Transverse colon (tissue), 4 donors: ENCODE measurements around the gene TEX13A. TPM values are rescaled to one million over a fixed set of nuclear protein-coding genes. Genes with fewer than 3 reads are reported as not detected.

Source experiments
- DNase-seq: peaks from one replicate; pipeline ENCODE4 v3.0.0-alpha.2; 2019
- H3K27ac ChIP-seq, 4 donors: fragments of 200-600 bp; sonication (generic); 2 replicates each; pipeline ENCODE4 v1.5.1; 2016 to 2018; ENCODE audit warnings: inconsistent platforms in 4 of 4
- H3K27me3 ChIP-seq: fragments of 200-600 bp; sonication (generic); 2 replicates; pipeline ENCODE4 v1.5.1; 2017; ENCODE audit warnings: inconsistent platforms
- H3K36me3 ChIP-seq, 4 donors: fragments of 200-600 bp; sonication (generic); 2 replicates each; pipeline ENCODE4 v1.5.1; 2017 to 2019; ENCODE audit warnings: inconsistent platforms in 4 of 4
- H3K4me1 ChIP-seq, 4 donors: fragments of 200-600 bp; sonication (generic); 2 replicates each; pipeline ENCODE4 v1.5.1; 2017 to 2020; ENCODE audit warnings: inconsistent platforms in 4 of 4
- H3K4me3 ChIP-seq, 4 donors: fragments of 200-600 bp; sonication (generic); 1 replicate in 1 of 4; 2 replicates in 3 of 4; pipeline versions ENCODE4 v1.5.1 to v1.6.1; 2017 to 2019; ENCODE audit warnings: inconsistent platforms in 4 of 4
- H3K9me3 ChIP-seq, 2 donors: fragments of 200-600 bp; sonication (generic); 2 replicates each; pipeline ENCODE4 v1.5.1; 2017 to 2019; ENCODE audit warnings: inconsistent platforms in 2 of 2
- CTCF ChIP-seq, 5 experiments: fragments of 200-600 bp in 3 of 5; fragments of 450-650 bp in 2 of 5; sonication (generic) in 3 of 5; IDR thresholded peaks; 1 replicate in 2 of 5; 2 replicates in 3 of 5; pipeline ENCODE4 v1.5.1; 2016 to 2017; ENCODE audit warnings: antibody characterized with exemption in 5 of 5, inconsistent platforms in 3 of 5, mild to moderate bottlenecking in 2 of 5, moderate library complexity in 1 of 5
- EP300 ChIP-seq: sonication (generic); formaldehyde crosslinking; IDR thresholded peaks from one replicate; pipeline ENCODE4 v1.6.1; 2017; ENCODE audit warnings: antibody characterized with exemption, low read depth
- POLR2A ChIP-seq: fragments of 450-650 bp; IDR thresholded peaks from one replicate; pipeline ENCODE4 v1.6.1; 2016; ENCODE audit warnings: antibody characterized with exemption, mild to moderate bottlenecking, moderate library complexity
- POLR2AphosphoS5 ChIP-seq, 3 donors: sonication (generic); formaldehyde crosslinking; IDR thresholded peaks; one replicate each; pipeline ENCODE4 v1.6.1; 2016; ENCODE audit warnings: antibody characterized with exemption in 3 of 3
- WGBS, 2 donors: methylation state at CpG; one replicate each; pipeline ENCODE4 v1.1.5; 2018; ENCODE audit warnings: low coverage in 1 of 2; 5-methylcytosine and 5-hydroxymethylcytosine counted together
- in situ Hi-C, 4 donors: fragments of 200-750 bp; cut with MboI; loops; one replicate each; pipeline versions ENCODE4 v1.15.0 to v1.15.1; 2017; ENCODE audit warnings: low sequenced_read_pairs in 3 of 4, low pct_ligation_motif_present in 1 of 4, low pct_unique_long_range_greater_than_20kb in 1 of 4
- intact Hi-C: fragments of 100-400 bp; cut with DNase I; formaldehyde crosslinking; loops from one replicate; pipeline ENCODE4 v1.15.1; 2023; ENCODE audit warnings: low total_unique reads
- total RNA-seq, 4 donors: library from RNA; depleted of rRNA; stranded (reverse); fragments of >200 nt; gene quantifications; one replicate each; pipeline ENCODE4 v1.1.0, GENCODE V29; 2016

Gene TEX13A
- total RNA-seq, 4 donors from 2014 or later = not detected

GRCh38 chrX:105179644-105180043, 40.9 kb downstream of the TEX13A start:
- Histone ChIP-seq H3K36me3 (no peaks in the 10 kb centered on the region), H3K27ac (no peak overlapping the region), H3K4me3 (no peak overlapping the region), H3K4me1 (no peaks in the 10 kb centered on the region), H3K27me3 (no peaks in the 10 kb centered on the region), H3K9me3 (no peaks in the 10 kb centered on the region)
- no peak for DNase-seq
- intact Hi-C loops (no loop called here), in situ Hi-C loops (no loop called here)
- 50 to 80% methylated on average over 2 to 3 of the region's 3 CpGs for WGBS, 2 donors
- TF ChIP-seq POLR2AphosphoS5 (IDR thresholded peaks at IDR 0.05) = no peak
- TF ChIP-seq POLR2A = no peak
- no peak for TF ChIP-seq EP300
- no peak for TF ChIP-seq CTCF (IDR thresholded peaks at IDR 0.05)

- Histone ChIP-seq H3K4me1 (no peaks in the 10 kb centered on the region), H3K36me3 (no peaks in the 10 kb centered on the region), H3K4me3 (no peak overlapping the region), H3K27me3 (no peaks in the 10 kb centered on the region), H3K9me3 (no peaks in the 10 kb centered on the region), H3K27ac (no peak overlapping the region)
- 87% methylated on average over 4 of the region's 4 CpGs; no CpG with 5 or more reads in 1 of the 2 donors for WGBS, 2 donors
- TF ChIP-seq POLR2A (no peak), CTCF (IDR thresholded peaks at IDR 0.05) (no peak), EP300 (no peak), POLR2AphosphoS5 (IDR thresholded peaks at IDR 0.05) (no peak)
- intact Hi-C loops = no loop called here
- no peak for DNase-seq
- in situ Hi-C loops = no loop called here
These were observed 47.4 kb downstream of the TEX13A start for GRCh38 chrX:105173071-105173470.
